ENCODE results near the gene PTPRN2. TPM values are rescaled to one million over a fixed set of nuclear protein-coding genes. Genes with fewer than 3 reads are reported as not detected.
A peak's percentile ranks its signal among the peaks of the same experiment; 100 is the strongest.

Gene PTPRN2
- total and polyA plus RNA-seq, 9 of the 15 experiments (the other 6 are each of a cell fraction or from before 2014, with no cell fraction given) = not detected

DNA sequence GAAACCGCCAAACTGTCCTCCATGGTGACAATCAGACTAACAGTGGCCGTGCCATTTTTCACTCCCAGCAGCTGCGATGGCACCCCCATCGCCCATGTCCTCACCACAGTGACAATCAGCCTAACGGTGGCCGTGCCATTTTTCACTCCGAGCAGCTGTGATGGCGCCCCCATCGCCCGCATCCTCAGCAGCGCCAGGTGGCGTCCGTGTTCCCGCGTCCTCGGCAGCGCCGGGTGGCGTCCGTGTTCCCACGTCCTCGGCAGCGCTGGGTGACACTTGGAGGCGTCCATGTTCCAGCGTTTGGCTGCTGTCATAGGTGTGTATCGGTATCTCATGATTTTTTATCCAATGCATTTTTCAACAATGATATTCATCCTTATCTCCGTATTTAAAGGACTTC is 267.3 kb downstream of the PTPRN2 start:
- H3K79me2 ChIP-seq (ENCODE audit: control insufficient read depth, insufficient read depth, low read length) = no peaks in the 10 kb centered on the region
- TF ChIP-seq, protein P1, sequence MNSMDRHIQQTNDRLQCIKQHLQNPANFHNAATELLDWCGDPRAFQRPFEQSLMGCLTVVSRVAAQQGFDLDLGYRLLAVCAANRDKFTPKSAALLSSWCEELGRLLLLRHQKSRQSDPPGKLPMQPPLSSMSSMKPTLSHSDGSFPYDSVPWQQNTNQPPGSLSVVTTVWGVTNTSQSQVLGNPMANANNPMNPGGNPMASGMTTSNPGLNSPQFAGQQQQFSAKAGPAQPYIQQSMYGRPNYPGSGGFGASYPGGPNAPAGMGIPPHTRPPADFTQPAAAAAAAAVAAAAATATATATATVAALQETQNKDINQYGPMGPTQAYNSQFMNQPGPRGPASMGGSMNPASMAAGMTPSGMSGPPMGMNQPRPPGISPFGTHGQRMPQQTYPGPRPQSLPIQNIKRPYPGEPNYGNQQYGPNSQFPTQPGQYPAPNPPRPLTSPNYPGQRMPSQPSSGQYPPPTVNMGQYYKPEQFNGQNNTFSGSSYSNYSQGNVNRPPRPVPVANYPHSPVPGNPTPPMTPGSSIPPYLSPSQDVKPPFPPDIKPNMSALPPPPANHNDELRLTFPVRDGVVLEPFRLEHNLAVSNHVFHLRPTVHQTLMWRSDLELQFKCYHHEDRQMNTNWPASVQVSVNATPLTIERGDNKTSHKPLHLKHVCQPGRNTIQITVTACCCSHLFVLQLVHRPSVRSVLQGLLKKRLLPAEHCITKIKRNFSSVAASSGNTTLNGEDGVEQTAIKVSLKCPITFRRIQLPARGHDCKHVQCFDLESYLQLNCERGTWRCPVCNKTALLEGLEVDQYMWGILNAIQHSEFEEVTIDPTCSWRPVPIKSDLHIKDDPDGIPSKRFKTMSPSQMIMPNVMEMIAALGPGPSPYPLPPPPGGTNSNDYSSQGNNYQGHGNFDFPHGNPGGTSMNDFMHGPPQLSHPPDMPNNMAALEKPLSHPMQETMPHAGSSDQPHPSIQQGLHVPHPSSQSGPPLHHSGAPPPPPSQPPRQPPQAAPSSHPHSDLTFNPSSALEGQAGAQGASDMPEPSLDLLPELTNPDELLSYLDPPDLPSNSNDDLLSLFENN (IDR thresholded peaks at IDR 0.05; ENCODE audit: low read depth in 2 of 2, low read length in 2 of 2) = no peak
- TF ChIP-seq, protein P2, sequence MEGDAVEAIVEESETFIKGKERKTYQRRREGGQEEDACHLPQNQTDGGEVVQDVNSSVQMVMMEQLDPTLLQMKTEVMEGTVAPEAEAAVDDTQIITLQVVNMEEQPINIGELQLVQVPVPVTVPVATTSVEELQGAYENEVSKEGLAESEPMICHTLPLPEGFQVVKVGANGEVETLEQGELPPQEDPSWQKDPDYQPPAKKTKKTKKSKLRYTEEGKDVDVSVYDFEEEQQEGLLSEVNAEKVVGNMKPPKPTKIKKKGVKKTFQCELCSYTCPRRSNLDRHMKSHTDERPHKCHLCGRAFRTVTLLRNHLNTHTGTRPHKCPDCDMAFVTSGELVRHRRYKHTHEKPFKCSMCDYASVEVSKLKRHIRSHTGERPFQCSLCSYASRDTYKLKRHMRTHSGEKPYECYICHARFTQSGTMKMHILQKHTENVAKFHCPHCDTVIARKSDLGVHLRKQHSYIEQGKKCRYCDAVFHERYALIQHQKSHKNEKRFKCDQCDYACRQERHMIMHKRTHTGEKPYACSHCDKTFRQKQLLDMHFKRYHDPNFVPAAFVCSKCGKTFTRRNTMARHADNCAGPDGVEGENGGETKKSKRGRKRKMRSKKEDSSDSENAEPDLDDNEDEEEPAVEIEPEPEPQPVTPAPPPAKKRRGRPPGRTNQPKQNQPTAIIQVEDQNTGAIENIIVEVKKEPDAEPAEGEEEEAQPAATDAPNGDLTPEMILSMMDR (IDR thresholded peaks at IDR 0.05 in 2 of 3, conservative IDR thresholded peaks at IDR 0.05 in 1 of 3; ENCODE audit: insufficient read depth in 2 of 3, low read depth in 1 of 3, low read length in 3 of 3) = peak; percentile 12 to 34 (median 21); a peak in 3 of 6 replicates
- TF ChIP-seq SMAD4 (CRISPR knock-in tag; conservative IDR thresholded peaks at IDR 0.05) = no peak
- under 1% methylated on average over 27 of the region's 27 CpGs for WGBS (ENCODE audit: insufficient coverage, low coverage, missing lambda C conversion rate)
- no peak overlapping the region for H3K9ac ChIP-seq (ENCODE audit: insufficient read depth in 1 of 2, low read depth in 2 of 2, low read length in 2 of 2)
- CTCF ChIA-PET (ENCODE audit: low intra/inter-chr PET ratio) = no interaction called here
- intact Hi-C loops (cut with micrococcal nuclease) = no loop called here
- H4K20me1 ChIP-seq (replicated peaks; ENCODE audit: control insufficient read depth, insufficient read depth, low read length) = no peaks in the 10 kb centered on the region
- peak; percentile 55; the same call in 1 of the 3 replicates for ATAC-seq
- H3K4me1 ChIP-seq (replicated peaks in 1 of 2; ENCODE audit: control insufficient read depth in 2 of 2, insufficient read depth in 2 of 2, low read length in 2 of 2) = peaks cover 0 to 5% of the 10 kb centered on the region in 2 experiments; a peak in 1 of 5 replicates
- no peak overlapping the region for H3K27ac ChIP-seq (ENCODE audit: extremely low read depth, low read depth, low read length)
- DNase-seq (ENCODE audit: extremely low read depth in 1 of 4, low spot score in 3 of 4) = no peak
- no peak overlapping the region for H3K4me2 ChIP-seq (ENCODE audit: insufficient read depth, low read length)
- in situ Hi-C loops (cut with MboI) = no loop called here
- peaks cover 11 to 53% of the 10 kb centered on the region in 2 experiments; a peak in 3 of 5 replicates for H3K27me3 ChIP-seq (ENCODE audit: control insufficient read depth in 2 of 2, insufficient read depth in 2 of 2, low read length in 2 of 2)
- no peak for FAIRE-seq
- no peaks in the 10 kb centered on the region for H3K9me3 ChIP-seq (replicated peaks; ENCODE audit: control insufficient read depth, insufficient read depth, low read depth, low read length)
- H2AFZ ChIP-seq (ENCODE audit: low read depth, low read length) = no peak overlapping the region
- no TSS peak for BruUV-seq (replicated peaks)
- no peak overlapping the region for H3K4me3 ChIP-seq
- no peaks in the 10 kb centered on the region for H3K9me1 ChIP-seq (ENCODE audit: control insufficient read depth, insufficient read depth, low read length)
- H3K36me3 ChIP-seq (ENCODE audit: control insufficient read depth, insufficient read depth, low read length) = no peaks in the 10 kb centered on the region
- POLR2A ChIA-PET = no interaction called here
